ENCODE results near the gene LEP.
"Not testable (repeated sequence)": the region's sequence is repeated elsewhere in the genome, so short reads cannot be mapped to it uniquely, and the experiment has no call there.

The LEP gene

DNA sequence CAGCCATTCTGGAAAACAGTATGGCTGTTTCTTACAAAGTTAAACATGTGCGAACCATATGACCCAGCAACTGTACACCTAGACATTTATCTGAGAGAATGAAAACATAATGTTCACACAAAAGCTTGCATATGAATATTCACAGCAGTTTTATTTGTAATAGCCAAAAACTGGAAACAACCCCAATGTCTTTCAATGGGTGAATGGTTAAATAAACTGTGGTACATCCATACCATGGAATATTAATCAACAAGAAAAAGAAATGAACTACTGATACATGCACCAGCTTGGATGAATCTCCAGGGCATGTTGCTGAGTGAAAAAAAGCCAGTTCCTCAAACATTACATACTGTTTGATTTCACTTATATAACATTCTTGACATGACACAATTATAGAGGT, 37.3 kb downstream of the LEP start:
- no peak for FAIRE-seq

DNA sequence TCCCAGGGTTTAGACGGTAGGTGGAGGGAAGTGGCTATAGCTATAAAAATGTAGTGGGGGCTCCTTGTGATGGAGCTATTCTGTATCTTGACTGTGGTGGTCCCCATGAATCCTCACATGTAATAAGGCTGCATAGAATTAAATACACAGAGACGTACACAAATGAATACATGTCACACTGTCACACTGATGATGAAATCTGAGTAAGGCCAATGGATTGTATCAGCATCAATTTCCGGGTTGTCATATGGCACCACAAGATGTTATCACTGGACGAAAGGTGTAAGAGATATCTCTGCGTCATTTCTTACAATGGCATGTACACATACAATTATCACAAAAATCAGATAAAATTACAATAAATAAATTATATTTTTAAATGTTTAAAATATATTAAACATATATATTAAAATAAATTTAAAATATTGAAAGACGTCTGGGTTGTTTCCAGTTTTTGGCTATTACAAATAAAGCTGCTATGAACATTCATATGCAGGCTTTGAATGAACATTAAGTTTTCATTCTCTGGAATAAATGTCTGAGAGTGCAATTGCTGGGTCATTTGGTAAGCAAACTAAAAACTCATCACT, 38.1 kb downstream of the LEP start:
- no peak for FAIRE-seq

- FAIRE-seq = not testable (repeated sequence)
These were observed 39.4 kb downstream of the LEP start for GRCh38 chr7:128280451-128280850.

GRCh38 chr7:128281605-128282380, 40.7 kb downstream of the LEP start:
- no peak for FAIRE-seq

DNA sequence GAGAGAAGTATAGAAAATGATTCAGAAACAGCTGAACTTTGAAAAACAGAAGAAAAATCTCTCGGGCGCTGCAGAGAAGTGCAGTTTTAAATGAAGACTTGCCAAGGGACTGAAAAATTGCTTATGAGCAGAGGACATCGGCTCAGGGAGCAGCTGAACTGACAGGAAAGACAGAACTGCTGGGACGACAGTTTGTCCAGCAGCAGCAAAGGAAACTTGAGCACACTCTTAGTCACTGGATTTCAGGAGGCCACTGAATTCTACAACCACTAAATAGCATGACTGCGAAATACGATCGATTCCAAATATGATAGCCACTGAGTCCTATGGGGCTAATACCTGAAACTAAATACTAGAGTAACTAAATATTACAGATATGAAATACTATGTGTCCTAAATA, 43.0 kb downstream of the LEP start:
- no peak for FAIRE-seq

- FAIRE-seq = no peak
These were observed 46.5 kb downstream of the LEP start for GRCh38 chr7:128287556-128287955.

DNA sequence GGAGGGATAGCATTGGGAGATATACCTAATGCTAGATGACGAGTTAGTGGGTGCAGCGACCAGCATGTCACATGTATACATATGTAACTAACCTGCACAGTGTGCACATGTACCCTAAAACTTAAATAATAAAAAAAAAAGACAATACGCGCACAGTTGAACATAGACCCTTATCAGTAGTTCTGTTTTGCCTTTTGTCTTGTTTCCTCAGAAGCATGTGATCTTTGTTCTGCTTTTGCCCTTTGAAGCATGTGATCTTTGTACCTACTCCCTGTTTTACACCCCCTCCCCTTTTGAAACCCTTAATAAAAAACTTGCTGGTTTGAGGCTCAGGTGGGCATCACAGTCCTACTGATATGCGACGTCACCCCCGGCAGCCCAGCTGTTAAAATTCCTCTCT, 56.9 kb downstream of the LEP start:
- FAIRE-seq = not testable (repeated sequence)

- FAIRE-seq = no peak
These were observed 58.1 kb downstream of the LEP start for GRCh38 chr7:128299109-128299607.

GRCh38 chr7:128302139-128302538, 61.1 kb downstream of the LEP start:
- FAIRE-seq = no peak

- no peak for FAIRE-seq
These were observed 62.1 kb downstream of the LEP start for GRCh38 chr7:128303133-128303532.

- no peak for FAIRE-seq
These were observed 62.6 kb downstream of the LEP start for GRCh38 chr7:128303643-128304042.

- FAIRE-seq = no peak
These were observed 63.1 kb downstream of the LEP start for GRCh38 chr7:128304212-128304611.

GRCh38 chr7:128307061-128307460, 66.0 kb downstream of the LEP start:
- no peak for FAIRE-seq
